A673 (cell line): ENCODE data around the gene HAND1. TPM values are rescaled to one million over a fixed set of nuclear protein-coding genes. Genes with fewer than 3 reads are reported as not detected.

ENCODE experiments used
- BruUV-seq: library from RNA; stranded (reverse); fragments of 400-500 nt; replicated peaks from 2 replicates; lab custom pipeline; 2021; lab: Mats Ljungman, UMichigan
- CTCF ChIA-PET: fragments of 300-600 bp; sonication (Branson Sonifier 250); formaldehyde crosslinking; loops from one replicate; lab custom pipeline; 2022; ENCODE audit warnings: antibody characterized with exemption; lab: Charles Lee
- POLR2A ChIA-PET: fragments of 300-600 bp; sonication (Branson Sonifier 250); formaldehyde crosslinking; loops from one replicate; lab custom pipeline; 2022; ENCODE audit warnings: antibody characterized with exemption; ENCODE audit not compliant: low non-redundant PET; lab: Charles Lee
- DNase-seq: peaks from one replicate; pipeline ENCODE4 v3.0.0-alpha.2; 2015; ENCODE audit warnings: low spot score
- H3K27ac ChIP-seq: fragments of 200-600 bp; sonication (generic); 2 replicates; pipeline ENCODE4 v1.5.1; 2016; ENCODE audit warnings: mixed run types, low read depth, mild to moderate bottlenecking, mixed read lengths, antibody characterized with exemption, low read length; ENCODE audit not compliant: poor library complexity, severe bottlenecking
- H3K27me3 ChIP-seq: fragments of 200-600 bp; sonication (generic); replicated peaks from 2 replicates; pipeline ENCODE4 v1.6.1; 2017; ENCODE audit warnings: mixed run types, low read depth, mild to moderate bottlenecking, mixed read lengths, antibody characterized with exemption, low read length; ENCODE audit not compliant: insufficient read depth, poor library complexity
- H3K36me3 ChIP-seq: fragments of 200-600 bp; sonication (generic); 2 replicates; pipeline ENCODE4 v1.6.1; 2016; ENCODE audit warnings: mixed run types, mild to moderate bottlenecking, mixed read lengths, antibody characterized with exemption, low read length; ENCODE audit not compliant: insufficient read depth, poor library complexity, severe bottlenecking
- H3K4me1 ChIP-seq: fragments of 200-600 bp; sonication (generic); 2 replicates; pipeline ENCODE4 v1.6.1; 2017; ENCODE audit warnings: mixed run types, mild to moderate bottlenecking, mixed read lengths, antibody characterized with exemption, low read length; ENCODE audit not compliant: insufficient read depth, poor library complexity, severe bottlenecking
- H3K4me3 ChIP-seq: fragments of 200-600 bp; sonication (generic); 2 replicates; pipeline ENCODE4 v1.5.1; 2016; ENCODE audit warnings: low read depth, mixed run types, mild to moderate bottlenecking, mixed read lengths, low read length; ENCODE audit not compliant: poor library complexity, severe bottlenecking
- H3K9me3 ChIP-seq: fragments of 200-600 bp; sonication (generic); 2 replicates; pipeline ENCODE4 v1.6.1; 2016; ENCODE audit warnings: mixed run types, low read depth, mild to moderate bottlenecking, mixed read lengths, antibody characterized with exemption, low read length; ENCODE audit not compliant: poor library complexity, severe bottlenecking
- CTCF ChIP-seq: fragments of 300-800, 200-600 bp; sonication (generic); conservative IDR thresholded peaks from 2 replicates; pipeline ENCODE4 v1.5.1; 2017; ENCODE audit warnings: low read depth, mild to moderate bottlenecking, antibody characterized with exemption, low read length, moderate library complexity, mixed read lengths
- EZH2 ChIP-seq: fragments of 200-600 bp; sonication (generic); IDR thresholded peaks from 2 replicates; pipeline ENCODE4 v1.6.1; 2017; ENCODE audit warnings: borderline replicate concordance, low read depth, mild to moderate bottlenecking, mixed read lengths, antibody characterized with exemption, low read length; ENCODE audit not compliant: poor library complexity, severe bottlenecking
- intact Hi-C: fragments of 100-400 bp; cut with micrococcal nuclease; formaldehyde crosslinking; loops from one replicate; pipeline ENCODE4 v1.10.0; 2022; ENCODE audit not compliant: unreplicated experiment
- total RNA-seq: library from RNA; stranded (reverse); gene quantifications from 2 replicates; pipeline ENCODE4 v1.2.3, GENCODE V29; 2021

HAND1 gene
- total RNA-seq, 1 experiment from 2014 or later, result not detected

DNA sequence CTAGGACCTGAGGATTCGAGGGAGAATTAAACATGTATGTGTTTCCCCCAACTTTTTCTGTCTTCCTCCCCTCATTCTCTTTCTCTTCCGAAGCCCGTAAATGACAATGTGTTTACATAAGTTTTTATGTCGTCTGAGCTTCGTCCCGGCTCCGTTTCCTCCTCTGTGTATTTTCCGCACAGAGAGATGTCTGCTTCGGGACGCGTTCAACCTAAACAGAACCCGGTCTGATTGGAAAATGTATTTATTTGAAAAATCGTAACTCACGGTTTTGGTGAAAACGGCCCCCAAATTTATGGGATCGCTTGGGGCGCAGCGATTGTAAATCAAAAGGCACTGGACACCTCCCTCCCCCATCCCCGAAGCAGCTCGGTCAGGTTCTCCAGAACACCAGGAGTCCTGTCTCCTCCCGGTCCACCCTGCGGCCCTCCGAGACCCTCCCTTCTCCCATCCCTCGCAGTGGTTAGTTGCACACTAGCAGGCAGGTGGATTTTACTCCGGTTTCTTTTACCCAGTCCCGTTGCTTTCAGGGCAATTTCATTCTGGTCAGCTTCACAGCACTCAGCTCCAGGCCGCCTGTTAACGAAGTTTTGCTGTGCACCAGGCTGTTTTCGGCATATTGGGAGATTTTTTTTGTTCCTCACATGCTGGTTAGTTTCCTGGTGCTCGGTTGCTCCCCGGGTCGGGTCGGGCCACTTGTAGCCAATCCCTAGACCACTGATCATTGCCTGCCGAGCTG, 5.8 kb upstream of the HAND1 start:
- CTCF ChIA-PET, result interaction anchor here (0.6 kb wide), 1 partner anchor 14 kb away, joined by 4 read pairs; no protein-coding TSS in a partner anchor
- Histone ChIP-seq H3K36me3 (no peaks in the 10 kb centered on the region), H3K27ac (no peak overlapping the region), H3K4me1 (peaks cover 7% of the 10 kb centered on the region), H3K27me3 (peaks cover 95% of the 10 kb centered on the region), H3K9me3 (no peaks in the 10 kb centered on the region), H3K4me3 (no peak overlapping the region)
- no TSS peak for BruUV-seq
- TF ChIP-seq CTCF (no peak), EZH2 (peak; percentile 72)
- POLR2A ChIA-PET, result no interaction called here
- DNase-seq, result no peak
- intact Hi-C loops, result no loop called here

DNA sequence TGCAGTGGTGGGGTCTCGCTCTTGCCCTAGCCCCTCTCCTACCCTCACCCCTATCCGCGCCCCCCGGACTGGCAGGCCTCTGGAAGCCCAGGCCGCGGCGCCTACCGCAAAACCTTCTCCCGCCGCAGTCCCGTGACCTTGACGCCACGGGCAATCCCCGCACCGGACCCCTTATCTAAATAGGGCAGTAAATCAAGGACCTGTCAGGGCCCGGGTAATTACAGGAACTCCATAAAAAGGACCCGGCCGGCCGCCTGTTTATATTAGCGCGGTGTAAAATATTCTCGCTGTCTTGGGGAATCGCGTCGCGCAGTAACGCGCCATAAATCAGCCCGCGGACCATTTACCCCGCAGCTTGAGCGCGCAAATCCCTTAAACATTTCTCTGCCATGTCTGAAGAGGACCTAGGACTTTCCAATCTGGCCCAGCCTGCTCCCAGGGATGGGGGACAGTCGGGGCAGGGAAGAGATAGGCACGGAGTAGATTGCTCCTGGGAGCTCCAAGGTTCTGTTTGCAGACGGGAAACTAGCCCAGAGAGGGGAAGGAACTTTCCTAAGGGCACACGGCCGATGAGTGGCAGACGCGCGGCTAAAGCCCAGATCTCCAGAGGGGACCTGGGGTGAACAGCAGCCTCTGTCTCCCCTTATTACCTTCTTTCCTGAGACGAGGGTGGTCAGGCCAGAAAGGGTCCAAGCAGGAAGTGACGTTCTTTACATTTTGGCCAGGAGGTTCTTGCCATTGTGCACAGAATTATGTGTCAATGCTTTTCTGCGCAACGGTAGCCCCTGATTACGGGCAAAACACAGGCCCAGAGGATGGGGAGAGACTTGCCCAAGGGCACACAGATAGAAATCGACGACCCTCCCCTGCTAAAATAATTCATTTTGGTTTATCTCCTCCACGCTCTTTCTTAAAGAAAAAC, 4.8 kb upstream of the HAND1 start:
- ChIA-PET CTCF (no interaction called here), POLR2A (no interaction called here)
- peaks cover 7% of the 10 kb centered on the region for H3K4me1 ChIP-seq
- no peak overlapping the region for H3K27ac ChIP-seq
- no peaks in the 10 kb centered on the region for H3K9me3 ChIP-seq
- H3K4me3 ChIP-seq, result no peak overlapping the region
- no peak for DNase-seq
- intact Hi-C loops, result no loop called here
- H3K27me3 ChIP-seq, result peaks cover 100% of the 10 kb centered on the region
- no peaks in the 10 kb centered on the region for H3K36me3 ChIP-seq
- BruUV-seq, result no TSS peak
- no peak for TF ChIP-seq CTCF
- TF ChIP-seq EZH2, result peak; percentile 95

- no TSS peak for BruUV-seq
- Histone ChIP-seq H3K27ac (no peak overlapping the region), H3K4me3 (no peak overlapping the region), H3K27me3 (peaks cover 100% of the 10 kb centered on the region), H3K9me3 (no peaks in the 10 kb centered on the region), H3K4me1 (peaks cover 7% of the 10 kb centered on the region), H3K36me3 (no peaks in the 10 kb centered on the region)
- TF ChIP-seq EZH2, result no peak
- TF ChIP-seq CTCF, result no peak
- intact Hi-C loops, result no loop called here
- ChIA-PET CTCF (no interaction called here), POLR2A (no interaction called here)
- DNase-seq, result no peak
Measured at GRCh38 chr5:154481584-154482381, 3.8 kb upstream of the HAND1 start.
